ENCODE measurements around the gene ZNF583. TPM values are rescaled to one million over a fixed set of nuclear protein-coding genes. Genes with fewer than 3 reads are reported as not detected.

ZNF583 gene
- 4.5 and 6.0 TPM in 2 replicates for total RNA-seq (2014; rRNA removed; shearing (Covaris generic))
- polyA plus RNA-seq (2015; cell fraction: cytosol; rRNA removed), result 0.58 TPM in 2 replicates
- 0.20 and 0.98 TPM in 2 replicates for polyA plus RNA-seq (2015; cell fraction: nucleus; rRNA removed)

GRCh38 chr19:56403764-56404704, at the start of gene ZNF583:
Gene ZNF583, plus strand, starts transcription at chr19:56404332. Its CDS starts 2,783 bp downstream, at chr19:56407115.
- DNase-seq (ENCODE audit: low read depth), result peak; percentile 92

GRCh38 chr19:56355517-56355916, 48.6 kb upstream of the ZNF583 start:
- no peak for DNase-seq (ENCODE audit: low read depth)

GRCh38 chr19:56356944-56357343, 47.2 kb upstream of the ZNF583 start:
- no peak for DNase-seq (ENCODE audit: low read depth)

- DNase-seq (ENCODE audit: low read depth), result no peak
These were observed 43.3 kb upstream of the ZNF583 start for GRCh38 chr19:56360841-56361240.

- DNase-seq (ENCODE audit: low read depth), result peak; percentile 73
These were observed 36.1 kb upstream of the ZNF583 start for GRCh38 chr19:56367829-56368711.

GRCh38 chr19:56369886-56370676, 34.1 kb upstream of the ZNF583 start:
- DNase-seq (ENCODE audit: low read depth), result no peak

GRCh38 chr19:56372281-56372680, 31.9 kb upstream of the ZNF583 start:
- no peak for DNase-seq (ENCODE audit: low read depth)

- peak; percentile 66 for DNase-seq (ENCODE audit: low read depth)
These were observed 26.8 kb upstream of the ZNF583 start for GRCh38 chr19:56377105-56377924.

GRCh38 chr19:56383826-56384605, 20.1 kb upstream of the ZNF583 start:
- DNase-seq (ENCODE audit: low read depth), result peak; percentile 84

- DNase-seq (ENCODE audit: low read depth), result no peak
These were observed 10.8 kb upstream of the ZNF583 start, which contains the start of gene ZNF582 for GRCh38 chr19:56393119-56394012. Gene ZNF582, minus strand, starts transcription at chr19:56393534. Its CDS starts 1,782 bp downstream, at chr19:56391752.

- no peak for DNase-seq (ENCODE audit: low read depth)
These were observed 5.3 kb upstream of the ZNF583 start for GRCh38 chr19:56398809-56399208.

GRCh38 chr19:56400485-56400884, 3.6 kb upstream of the ZNF583 start:
- no peak for DNase-seq (ENCODE audit: low read depth)

GRCh38 chr19:56403261-56403660, 871 bp upstream of the ZNF583 start:
- DNase-seq (ENCODE audit: low read depth), result no peak

- peak; percentile 3 for DNase-seq (ENCODE audit: low read depth)
These were observed 549 bp downstream of the ZNF583 start for GRCh38 chr19:56404705-56405056.

- DNase-seq (ENCODE audit: low read depth), result peak; percentile 2
These were observed 930 bp downstream of the ZNF583 start for GRCh38 chr19:56405062-56405461.

- DNase-seq (ENCODE audit: low read depth), result no peak
These were observed 19.3 kb downstream of the ZNF583 start for GRCh38 chr19:56423276-56423984.

GRCh38 chr19:56423985-56424353, 19.8 kb downstream of the ZNF583 start:
- DNase-seq (ENCODE audit: low read depth), result peak; percentile 2
